ENCODE measurements around the gene BAHCC1. TPM values are rescaled to one million over a fixed set of nuclear protein-coding genes. Genes with fewer than 3 reads are reported as not detected.

The BAHCC1 gene
- total and polyA plus RNA-seq, 9 of the 15 experiments (the other 6 are each of a cell fraction or from before 2014, with no cell fraction given) = 0.14 to 26.9 (median 5.0) TPM

DNA sequence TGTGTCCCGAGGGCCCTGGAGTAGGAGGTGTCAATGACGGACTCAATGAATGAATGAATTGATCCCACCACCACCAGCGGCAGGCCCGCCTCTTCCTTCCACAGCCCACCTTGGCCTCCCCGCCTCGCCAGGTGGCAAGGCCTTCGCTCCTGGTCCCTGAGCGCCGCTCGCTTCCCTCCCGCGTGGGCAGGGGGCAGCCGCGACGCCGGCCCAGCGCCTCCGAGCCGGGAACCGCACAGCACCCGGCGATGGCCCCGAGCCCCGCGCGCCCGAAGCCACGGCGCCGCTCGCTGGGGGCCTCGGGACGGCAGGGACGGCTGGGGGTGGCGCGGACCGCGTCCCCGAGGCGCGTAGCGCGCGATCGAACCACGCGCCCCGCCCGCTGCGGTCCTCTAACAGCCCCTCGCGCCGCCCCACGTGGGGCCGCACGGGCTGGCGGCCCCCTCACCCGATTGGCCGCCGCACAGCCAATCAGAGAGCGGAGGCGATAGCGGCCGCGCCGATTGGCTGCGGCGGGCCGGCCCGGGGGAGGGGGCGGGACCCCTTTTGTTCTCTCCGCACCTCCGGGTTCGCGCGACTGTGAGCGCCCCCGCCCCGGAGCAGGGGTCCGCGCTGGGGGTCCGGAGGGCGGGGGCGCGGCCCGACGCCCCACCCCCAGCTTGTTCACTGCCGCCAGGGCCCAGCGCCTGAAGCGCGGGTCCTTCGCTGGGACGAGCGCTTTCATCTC lies 86.0 kb downstream of the BAHCC1 start (continued):
- TF ChIP-seq, protein P1, sequence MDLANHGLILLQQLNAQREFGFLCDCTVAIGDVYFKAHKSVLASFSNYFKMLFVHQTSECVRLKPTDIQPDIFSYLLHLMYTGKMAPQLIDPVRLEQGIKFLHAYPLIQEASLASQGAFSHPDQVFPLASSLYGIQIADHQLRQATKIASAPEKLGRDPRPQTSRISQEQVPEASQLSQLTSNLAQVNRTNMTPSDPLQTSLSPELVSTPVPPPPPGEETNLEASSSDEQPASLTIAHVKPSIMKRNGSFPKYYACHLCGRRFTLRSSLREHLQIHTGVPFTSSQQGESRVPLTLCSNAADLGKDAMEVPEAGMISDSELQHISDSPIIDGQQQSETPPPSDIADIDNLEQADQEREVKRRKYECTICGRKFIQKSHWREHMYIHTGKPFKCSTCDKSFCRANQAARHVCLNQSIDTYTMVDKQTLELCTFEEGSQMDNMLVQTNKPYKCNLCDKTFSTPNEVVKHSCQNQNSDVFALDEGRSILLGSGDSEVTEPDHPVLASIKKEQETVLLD (IDR thresholded peaks at IDR 0.05) = no peak
- no peak; the same call in 1 of the 2 replicates for TF ChIP-seq ESRRA (IDR thresholded peaks at IDR 0.05; ENCODE audit: borderline replicate concordance, low read depth)
- TF ChIP-seq, protein P2, sequence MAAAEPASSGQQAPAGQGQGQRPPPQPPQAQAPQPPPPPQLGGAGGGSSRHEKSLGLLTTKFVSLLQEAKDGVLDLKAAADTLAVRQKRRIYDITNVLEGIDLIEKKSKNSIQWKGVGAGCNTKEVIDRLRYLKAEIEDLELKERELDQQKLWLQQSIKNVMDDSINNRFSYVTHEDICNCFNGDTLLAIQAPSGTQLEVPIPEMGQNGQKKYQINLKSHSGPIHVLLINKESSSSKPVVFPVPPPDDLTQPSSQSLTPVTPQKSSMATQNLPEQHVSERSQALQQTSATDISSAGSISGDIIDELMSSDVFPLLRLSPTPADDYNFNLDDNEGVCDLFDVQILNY (CRISPR knock-in tag; IDR thresholded peaks at IDR 0.05) = no peak
- TF ChIP-seq NR2C1 (IDR thresholded peaks at IDR 0.05) = no peak
- TF ChIP-seq NR2C1 (tag; IDR thresholded peaks at IDR 0.05) = no peak
- TF ChIP-seq ZFP36 (IDR thresholded peaks at IDR 0.05; ENCODE audit: low read depth, low read length, partially characterized antibody) = no peak
- TF ChIP-seq MTF1 (CRISPR knock-in tag; IDR thresholded peaks at IDR 0.05; ENCODE audit: borderline replicate concordance) = no peak
- no peak for TF ChIP-seq POLR2H (tag; IDR thresholded peaks at IDR 0.05; ENCODE audit: low read depth)
- TF ChIP-seq ARID1B (IDR thresholded peaks at IDR 0.05) = no peak
- TF ChIP-seq, protein P3, sequence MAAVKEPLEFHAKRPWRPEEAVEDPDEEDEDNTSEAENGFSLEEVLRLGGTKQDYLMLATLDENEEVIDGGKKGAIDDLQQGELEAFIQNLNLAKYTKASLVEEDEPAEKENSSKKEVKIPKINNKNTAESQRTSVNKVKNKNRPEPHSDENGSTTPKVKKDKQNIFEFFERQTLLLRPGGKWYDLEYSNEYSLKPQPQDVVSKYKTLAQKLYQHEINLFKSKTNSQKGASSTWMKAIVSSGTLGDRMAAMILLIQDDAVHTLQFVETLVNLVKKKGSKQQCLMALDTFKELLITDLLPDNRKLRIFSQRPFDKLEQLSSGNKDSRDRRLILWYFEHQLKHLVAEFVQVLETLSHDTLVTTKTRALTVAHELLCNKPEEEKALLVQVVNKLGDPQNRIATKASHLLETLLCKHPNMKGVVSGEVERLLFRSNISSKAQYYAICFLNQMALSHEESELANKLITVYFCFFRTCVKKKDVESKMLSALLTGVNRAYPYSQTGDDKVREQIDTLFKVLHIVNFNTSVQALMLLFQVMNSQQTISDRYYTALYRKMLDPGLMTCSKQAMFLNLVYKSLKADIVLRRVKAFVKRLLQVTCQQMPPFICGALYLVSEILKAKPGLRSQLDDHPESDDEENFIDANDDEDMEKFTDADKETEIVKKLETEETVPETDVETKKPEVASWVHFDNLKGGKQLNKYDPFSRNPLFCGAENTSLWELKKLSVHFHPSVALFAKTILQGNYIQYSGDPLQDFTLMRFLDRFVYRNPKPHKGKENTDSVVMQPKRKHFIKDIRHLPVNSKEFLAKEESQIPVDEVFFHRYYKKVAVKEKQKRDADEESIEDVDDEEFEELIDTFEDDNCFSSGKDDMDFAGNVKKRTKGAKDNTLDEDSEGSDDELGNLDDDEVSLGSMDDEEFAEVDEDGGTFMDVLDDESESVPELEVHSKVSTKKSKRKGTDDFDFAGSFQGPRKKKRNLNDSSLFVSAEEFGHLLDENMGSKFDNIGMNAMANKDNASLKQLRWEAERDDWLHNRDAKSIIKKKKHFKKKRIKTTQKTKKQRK (IDR thresholded peaks at IDR 0.05; ENCODE audit: borderline replicate concordance, low read depth, low read length) = no peak
- peak; percentile 43; the same call in 1 of the 2 replicates for TF ChIP-seq STAG1 (CRISPR knock-in tag; IDR thresholded peaks at IDR 0.05; ENCODE audit: borderline replicate concordance)
- no peak for TF ChIP-seq MAFK (IDR thresholded peaks at IDR 0.05; ENCODE audit: low read length)
- TF ChIP-seq, protein P4, sequence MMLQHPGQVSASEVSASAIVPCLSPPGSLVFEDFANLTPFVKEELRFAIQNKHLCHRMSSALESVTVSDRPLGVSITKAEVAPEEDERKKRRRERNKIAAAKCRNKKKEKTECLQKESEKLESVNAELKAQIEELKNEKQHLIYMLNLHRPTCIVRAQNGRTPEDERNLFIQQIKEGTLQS (IDR thresholded peaks at IDR 0.05) = no peak
- TF ChIP-seq, protein P4 (CRISPR knock-in tag; conservative IDR thresholded peaks at IDR 0.05) = no peak
- TF ChIP-seq ZNF589 (CRISPR knock-in tag; IDR thresholded peaks at IDR 0.05; ENCODE audit: low read depth) = peak; percentile 73; the same call in 1 of the 2 replicates
- TF ChIP-seq RBM22 (IDR thresholded peaks at IDR 0.05; ENCODE audit: low read depth, low read length, poor library complexity, severe bottlenecking) = no peak
- TF ChIP-seq, protein P5, sequence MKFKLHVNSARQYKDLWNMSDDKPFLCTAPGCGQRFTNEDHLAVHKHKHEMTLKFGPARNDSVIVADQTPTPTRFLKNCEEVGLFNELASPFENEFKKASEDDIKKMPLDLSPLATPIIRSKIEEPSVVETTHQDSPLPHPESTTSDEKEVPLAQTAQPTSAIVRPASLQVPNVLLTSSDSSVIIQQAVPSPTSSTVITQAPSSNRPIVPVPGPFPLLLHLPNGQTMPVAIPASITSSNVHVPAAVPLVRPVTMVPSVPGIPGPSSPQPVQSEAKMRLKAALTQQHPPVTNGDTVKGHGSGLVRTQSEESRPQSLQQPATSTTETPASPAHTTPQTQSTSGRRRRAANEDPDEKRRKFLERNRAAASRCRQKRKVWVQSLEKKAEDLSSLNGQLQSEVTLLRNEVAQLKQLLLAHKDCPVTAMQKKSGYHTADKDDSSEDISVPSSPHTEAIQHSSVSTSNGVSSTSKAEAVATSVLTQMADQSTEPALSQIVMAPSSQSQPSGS (CRISPR knock-in tag; IDR thresholded peaks at IDR 0.05) = no peak
- TF ChIP-seq CBX1 (IDR thresholded peaks at IDR 0.05; ENCODE audit: low read depth) = no peak
